ENCODE data around the gene TRIM33. TPM values are rescaled to one million over a fixed set of nuclear protein-coding genes. Genes with fewer than 3 reads are reported as not detected.

TRIM33 gene
- 10 to 100 TPM; 50.6 to 54.4 TPM for total RNA-seq
- 10 to 100 TPM; 26.8 to 33.6 TPM for polyA plus RNA-seq

GRCh38 chr1:114511032-114511785 is at the start of gene TRIM33:
TRIM33 (minus strand) TSS chr1:114511203; CDS start chr1:114511076, 127 bp downstream.
- intact Hi-C loops (cut with micrococcal nuclease) = loop anchor here (1.0 to 5.0 kb wide), 11 partner anchors 44 to 1554 kb away; partner anchors contain the start of genes BCAS2, DENND2C, MAGI3 and NRAS
- H3K27ac Mint-ChIP-seq = peak within 1 kb of the TSS; percentile 97 to 100 (median 100)
- Histone ChIP-seq H3K27me3 (ENCODE audit: insufficient read depth, low read length) (no peaks in the 10 kb centered on the region), H3K4me3 (ENCODE audit: low read length in 2 of 2) (peak within 1 kb of the TSS; percentile 75 to 85), H3K36me3 (ENCODE audit: insufficient read depth, low read length) (no peaks in the 10 kb centered on the region), H3K9me3 (ENCODE audit: control insufficient read depth in 1 of 2, low read length in 2 of 2) (no peaks in the 10 kb centered on the region), H3K4me1 (ENCODE audit: insufficient read depth, low read length) (peaks cover 41% of the 10 kb centered on the region), H3K27ac (ENCODE audit: low read depth, low read length) (peak within 1 kb of the TSS; percentile 96)
- H3K4me3 Mint-ChIP-seq = peak within 1 kb of the TSS; percentile 97 to 100 (median 98)
- no peaks in the 10 kb centered on the region for H3K27me3 Mint-ChIP-seq
- ChIA-PET POLR2A (ENCODE audit: partially characterized antibody) (interaction anchor here (0.7 to 3.7 kb wide), 21 partner anchors 15 to 1555 kb away, joined by 3 to 39 read pairs (median 4); partner anchors contain the start of genes AP4B1, BCAS2, CSDE1 and DCLRE1B), CTCF (ENCODE audit: partially characterized antibody) (interaction anchor here (0.7 to 1.9 kb wide), 6 partner anchors 11 to 166 kb away, joined by 3 to 5 read pairs (median 4); no protein-coding TSS in a partner anchor)
- DNase-seq = peak; percentile 91 to 95 (median 94)
- peaks cover 38 to 55% (median 47%) of the 10 kb centered on the region in 4 donors for H3K4me1 Mint-ChIP-seq
- H3K36me3 Mint-ChIP-seq = peaks cover 0 to 23% of the 10 kb centered on the region in 2 donors
- H3K9me3 Mint-ChIP-seq = no peaks in the 10 kb centered on the region

- Mint-ChIP-seq H3K27ac (no peak overlapping the region), H3K27me3 (no peaks in the 10 kb centered on the region), H3K9me3 (no peaks in the 10 kb centered on the region), H3K4me3 (no peak overlapping the region), H3K36me3 (peaks cover 2 to 5% of the 10 kb centered on the region in 2 donors), H3K4me1 (no peaks in the 10 kb centered on the region)
- no peaks in the 10 kb centered on the region for H3K27me3 ChIP-seq (ENCODE audit: insufficient read depth, low read length)
- DNase-seq = no peak
- no peaks in the 10 kb centered on the region for H3K4me1 ChIP-seq (ENCODE audit: insufficient read depth, low read length)
- intact Hi-C loops (cut with micrococcal nuclease) = loop anchor here (5.0 kb wide), 1 partner anchor 582 kb away; the partner anchor contains the start of gene OLFML3
- no peaks in the 10 kb centered on the region for H3K36me3 ChIP-seq (ENCODE audit: insufficient read depth, low read length)
- H3K9me3 ChIP-seq (ENCODE audit: control insufficient read depth in 1 of 2, low read length in 2 of 2) = no peaks in the 10 kb centered on the region
- ChIA-PET POLR2A (ENCODE audit: partially characterized antibody) (interaction anchor here (0.6 kb wide), 1 partner anchor 84 kb away, joined by 3 read pairs; no protein-coding TSS in a partner anchor), CTCF (ENCODE audit: partially characterized antibody) (interaction anchor here (0.5 to 2.9 kb wide), 4 partner anchors 135 to 581 kb away, joined by 3 to 11 read pairs (median 3); no protein-coding TSS in a partner anchor)
- no peak overlapping the region for H3K27ac ChIP-seq (ENCODE audit: low read depth, low read length)
- H3K4me3 ChIP-seq (ENCODE audit: low read length in 2 of 2) = no peak overlapping the region
Measured at GRCh38 chr1:114559356-114559755, 48.4 kb upstream of the TRIM33 start.

- no peaks in the 10 kb centered on the region for H3K9me3 ChIP-seq (ENCODE audit: control insufficient read depth in 1 of 2, low read length in 2 of 2)
- Mint-ChIP-seq H3K27me3 (no peaks in the 10 kb centered on the region), H3K4me3 (no peak overlapping the region), H3K36me3 (peaks cover 0 to 2% of the 10 kb centered on the region in 2 donors), H3K9me3 (no peaks in the 10 kb centered on the region), H3K4me1 (no peaks in the 10 kb centered on the region), H3K27ac (no peak overlapping the region)
- ChIA-PET POLR2A (ENCODE audit: partially characterized antibody) (no interaction called here), CTCF (ENCODE audit: partially characterized antibody) (interaction anchor here (0.6 to 2.9 kb wide), 3 partner anchors 143 to 212 kb away, joined by 3 to 11 read pairs (median 3); no protein-coding TSS in a partner anchor)
- no peaks in the 10 kb centered on the region for H3K27me3 ChIP-seq (ENCODE audit: insufficient read depth, low read length)
- no peaks in the 10 kb centered on the region for H3K36me3 ChIP-seq (ENCODE audit: insufficient read depth, low read length)
- no peaks in the 10 kb centered on the region for H3K4me1 ChIP-seq (ENCODE audit: insufficient read depth, low read length)
- H3K4me3 ChIP-seq (ENCODE audit: low read length in 2 of 2) = no peak overlapping the region
- peak in 4 of 5 donors; percentile 18 to 28 (median 20) for DNase-seq
- H3K27ac ChIP-seq (ENCODE audit: low read depth, low read length) = no peak overlapping the region
- intact Hi-C loops (cut with micrococcal nuclease) = loop anchor here (1.0 to 5.0 kb wide), 2 partner anchors 212 to 581 kb away; partner anchors contain the start of gene OLFML3
Measured at GRCh38 chr1:114558544-114558943, 47.5 kb upstream of the TRIM33 start.

GRCh38 chr1:114554577-114554976 is 43.6 kb upstream of the TRIM33 start:
- intact Hi-C loops (cut with micrococcal nuclease) = no loop called here
- Histone ChIP-seq H3K4me3 (ENCODE audit: low read length in 2 of 2) (no peak overlapping the region), H3K27me3 (ENCODE audit: insufficient read depth, low read length) (no peaks in the 10 kb centered on the region), H3K4me1 (ENCODE audit: insufficient read depth, low read length) (no peaks in the 10 kb centered on the region), H3K9me3 (ENCODE audit: control insufficient read depth in 1 of 2, low read length in 2 of 2) (no peaks in the 10 kb centered on the region), H3K27ac (ENCODE audit: low read depth, low read length) (no peak overlapping the region), H3K36me3 (ENCODE audit: insufficient read depth, low read length) (no peaks in the 10 kb centered on the region)
- ChIA-PET POLR2A (ENCODE audit: partially characterized antibody) (no interaction called here), CTCF (ENCODE audit: partially characterized antibody) (interaction anchor here (0.7 to 1.1 kb wide), 2 partner anchors 208 to 530 kb away, joined by 3 to 4 read pairs; no protein-coding TSS in a partner anchor)
- no peak overlapping the region for H3K4me3 Mint-ChIP-seq
- H3K27me3 Mint-ChIP-seq = peaks cover 2 to 3% of the 10 kb centered on the region in 2 donors
- no peak for DNase-seq
- no peaks in the 10 kb centered on the region for H3K36me3 Mint-ChIP-seq
- no peak overlapping the region for H3K27ac Mint-ChIP-seq
- H3K4me1 Mint-ChIP-seq = no peaks in the 10 kb centered on the region
- no peaks in the 10 kb centered on the region for H3K9me3 Mint-ChIP-seq

GRCh38 chr1:114552106-114552639 is 41.2 kb upstream of the TRIM33 start:
- Mint-ChIP-seq H3K4me3 (no peak overlapping the region), H3K36me3 (no peaks in the 10 kb centered on the region), H3K27ac (no peak overlapping the region), H3K9me3 (no peaks in the 10 kb centered on the region), H3K4me1 (no peaks in the 10 kb centered on the region), H3K27me3 (peaks cover 2 to 3% of the 10 kb centered on the region in 2 donors)
- no peaks in the 10 kb centered on the region for H3K27me3 ChIP-seq (ENCODE audit: insufficient read depth, low read length)
- CTCF ChIA-PET (ENCODE audit: partially characterized antibody) = no interaction called here
- H3K4me1 ChIP-seq (ENCODE audit: insufficient read depth, low read length) = no peaks in the 10 kb centered on the region
- POLR2A ChIA-PET (ENCODE audit: partially characterized antibody) = no interaction called here
- H3K9me3 ChIP-seq (ENCODE audit: control insufficient read depth in 1 of 2, low read length in 2 of 2) = no peaks in the 10 kb centered on the region
- DNase-seq = no peak
- no peak overlapping the region for H3K4me3 ChIP-seq (ENCODE audit: low read length in 2 of 2)
- no peak overlapping the region for H3K27ac ChIP-seq (ENCODE audit: low read depth, low read length)
- no peaks in the 10 kb centered on the region for H3K36me3 ChIP-seq (ENCODE audit: insufficient read depth, low read length)
- intact Hi-C loops (cut with micrococcal nuclease) = no loop called here

GRCh38 chr1:114551400-114551799 is 40.4 kb upstream of the TRIM33 start:
- ChIA-PET CTCF (ENCODE audit: partially characterized antibody) (no interaction called here), POLR2A (ENCODE audit: partially characterized antibody) (no interaction called here)
- H3K4me3 ChIP-seq (ENCODE audit: low read length in 2 of 2) = no peak overlapping the region
- no peaks in the 10 kb centered on the region for H3K36me3 Mint-ChIP-seq
- H3K27me3 ChIP-seq (ENCODE audit: insufficient read depth, low read length) = no peaks in the 10 kb centered on the region
- no peak overlapping the region for H3K27ac Mint-ChIP-seq
- no peak for DNase-seq
- no peaks in the 10 kb centered on the region for H3K4me1 Mint-ChIP-seq
- H3K36me3 ChIP-seq (ENCODE audit: insufficient read depth, low read length) = no peaks in the 10 kb centered on the region
- no peak overlapping the region for H3K4me3 Mint-ChIP-seq
- intact Hi-C loops (cut with micrococcal nuclease) = no loop called here
- H3K9me3 Mint-ChIP-seq = no peaks in the 10 kb centered on the region
- no peak overlapping the region for H3K27ac ChIP-seq (ENCODE audit: low read depth, low read length)
- peaks cover 2 to 3% of the 10 kb centered on the region in 2 donors for H3K27me3 Mint-ChIP-seq
- no peaks in the 10 kb centered on the region for H3K4me1 ChIP-seq (ENCODE audit: insufficient read depth, low read length)
- H3K9me3 ChIP-seq (ENCODE audit: control insufficient read depth in 1 of 2, low read length in 2 of 2) = no peaks in the 10 kb centered on the region

GRCh38 chr1:114550336-114550735 is 39.3 kb upstream of the TRIM33 start:
- Mint-ChIP-seq H3K9me3 (no peaks in the 10 kb centered on the region), H3K4me1 (no peaks in the 10 kb centered on the region), H3K27me3 (peaks cover 2 to 3% of the 10 kb centered on the region in 2 donors), H3K4me3 (no peak overlapping the region), H3K27ac (no peak overlapping the region), H3K36me3 (no peaks in the 10 kb centered on the region)
- no peak for DNase-seq
- ChIA-PET POLR2A (ENCODE audit: partially characterized antibody) (no interaction called here), CTCF (ENCODE audit: partially characterized antibody) (interaction anchor here (0.7 to 1.1 kb wide), 2 partner anchors 16 to 167 kb away, joined by 3 to 4 read pairs; no protein-coding TSS in a partner anchor)
- Histone ChIP-seq H3K4me1 (ENCODE audit: insufficient read depth, low read length) (no peaks in the 10 kb centered on the region), H3K9me3 (ENCODE audit: control insufficient read depth in 1 of 2, low read length in 2 of 2) (no peaks in the 10 kb centered on the region), H3K36me3 (ENCODE audit: insufficient read depth, low read length) (no peaks in the 10 kb centered on the region), H3K27me3 (ENCODE audit: insufficient read depth, low read length) (no peaks in the 10 kb centered on the region), H3K27ac (ENCODE audit: low read depth, low read length) (no peak overlapping the region), H3K4me3 (ENCODE audit: low read length in 2 of 2) (no peak overlapping the region)
- intact Hi-C loops (cut with micrococcal nuclease) = no loop called here

Measured in CD4-positive, alpha-beta memory T cell (primary cell).